Stomach (tissue), 4 donors: ENCODE results near the gene MINDY2.
"Not testable (repeated sequence)": the region's sequence is repeated elsewhere in the genome, so short reads cannot be mapped to it uniquely, and the experiment has no call there.

ENCODE experiments used
- EP300 ChIP-seq: sonication (generic); formaldehyde crosslinking; IDR thresholded peaks from one replicate; pipeline ENCODE4 v1.6.1; 2017; ENCODE audit warnings: antibody characterized with exemption
- POLR2A ChIP-seq, 4 donors: fragments of 450-650 bp; IDR thresholded peaks; one replicate each; pipeline ENCODE4 v1.6.1; 2016; ENCODE audit warnings: antibody characterized with exemption in 4 of 4, control low read depth in 2 of 4, mild to moderate bottlenecking in 1 of 4, moderate library complexity in 1 of 4
- POLR2AphosphoS5 ChIP-seq, 3 donors: sonication (generic); formaldehyde crosslinking; IDR thresholded peaks; one replicate each; pipeline ENCODE4 v1.6.1; 2016; ENCODE audit warnings: antibody characterized with exemption in 3 of 3
- TF ChIP-seq, protein P1 (sequence below), 7 experiments: fragments of 450-650 bp in 4 of 7; fragments of 200-600 bp in 3 of 7; sonication (generic) in 3 of 7; IDR thresholded peaks; one replicate each; pipeline ENCODE4 v1.5.1; 2016 to 2019; ENCODE audit warnings: antibody characterized with exemption in 7 of 7, control low read depth in 2 of 7, mild to moderate bottlenecking in 1 of 7

DNA sequence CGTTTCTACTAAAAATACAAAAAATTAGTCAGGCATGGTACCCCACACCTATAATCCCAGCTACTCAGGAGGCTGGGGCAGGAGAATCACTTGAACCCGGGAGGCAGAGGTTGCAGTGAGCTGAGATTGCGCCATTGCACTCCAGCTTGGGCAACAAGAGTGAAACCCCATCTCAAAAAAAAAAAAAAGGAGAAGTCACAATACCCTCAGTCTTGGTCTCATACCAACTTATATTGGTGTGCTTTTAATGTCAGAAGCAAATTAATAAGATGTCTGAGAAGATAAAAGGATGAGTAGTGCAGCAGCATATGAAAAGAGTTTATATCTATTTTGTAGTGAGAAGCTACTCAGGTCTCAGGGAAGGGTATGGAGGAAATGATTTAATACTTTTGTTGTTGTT lies 112.8 kb downstream of the MINDY2 start:
- TF ChIP-seq, protein P1, sequence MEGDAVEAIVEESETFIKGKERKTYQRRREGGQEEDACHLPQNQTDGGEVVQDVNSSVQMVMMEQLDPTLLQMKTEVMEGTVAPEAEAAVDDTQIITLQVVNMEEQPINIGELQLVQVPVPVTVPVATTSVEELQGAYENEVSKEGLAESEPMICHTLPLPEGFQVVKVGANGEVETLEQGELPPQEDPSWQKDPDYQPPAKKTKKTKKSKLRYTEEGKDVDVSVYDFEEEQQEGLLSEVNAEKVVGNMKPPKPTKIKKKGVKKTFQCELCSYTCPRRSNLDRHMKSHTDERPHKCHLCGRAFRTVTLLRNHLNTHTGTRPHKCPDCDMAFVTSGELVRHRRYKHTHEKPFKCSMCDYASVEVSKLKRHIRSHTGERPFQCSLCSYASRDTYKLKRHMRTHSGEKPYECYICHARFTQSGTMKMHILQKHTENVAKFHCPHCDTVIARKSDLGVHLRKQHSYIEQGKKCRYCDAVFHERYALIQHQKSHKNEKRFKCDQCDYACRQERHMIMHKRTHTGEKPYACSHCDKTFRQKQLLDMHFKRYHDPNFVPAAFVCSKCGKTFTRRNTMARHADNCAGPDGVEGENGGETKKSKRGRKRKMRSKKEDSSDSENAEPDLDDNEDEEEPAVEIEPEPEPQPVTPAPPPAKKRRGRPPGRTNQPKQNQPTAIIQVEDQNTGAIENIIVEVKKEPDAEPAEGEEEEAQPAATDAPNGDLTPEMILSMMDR (IDR thresholded peaks at IDR 0.05): not testable (repeated sequence)
- not testable (repeated sequence) for TF ChIP-seq EP300; POLR2AphosphoS5 (IDR thresholded peaks at IDR 0.05); POLR2A (IDR thresholded peaks at IDR 0.05)
